ENCODE measurements around the gene UNC5B.

The UNC5B gene

GRCh38 chr10:71222601-71223346 is 10.4 kb downstream of the UNC5B start:
- DNase-seq, result peak; percentile 46

GRCh38 chr10:71223347-71224058 is 11.1 kb downstream of the UNC5B start:
- DNase-seq, result peak; percentile 7

GRCh38 chr10:71225291-71226058 is 13.1 kb downstream of the UNC5B start:
- no peak for DNase-seq

GRCh38 chr10:71228875-71229675 is 16.7 kb downstream of the UNC5B start:
- peak; percentile 56 for DNase-seq

GRCh38 chr10:71229726-71230655 is 17.6 kb downstream of the UNC5B start:
- DNase-seq, result no peak

GRCh38 chr10:71230656-71231025 is 18.3 kb downstream of the UNC5B start:
- no peak for DNase-seq

- DNase-seq, result no peak
Observed at GRCh38 chr10:71231206-71231605, 18.8 kb downstream of the UNC5B start.

GRCh38 chr10:71232089-71232998 is 20.0 kb downstream of the UNC5B start:
- DNase-seq, result peak; percentile 65

- no peak for DNase-seq
Observed at GRCh38 chr10:71233482-71233892, 21.1 kb downstream of the UNC5B start.

- peak; percentile 47 for DNase-seq
Observed at GRCh38 chr10:71234004-71234894, 21.9 kb downstream of the UNC5B start.

GRCh38 chr10:71234970-71235685 is 22.8 kb downstream of the UNC5B start:
- DNase-seq, result peak; percentile 78

- DNase-seq, result no peak
Observed at GRCh38 chr10:71235808-71236207, 23.4 kb downstream of the UNC5B start.

GRCh38 chr10:71236286-71236685 is 23.9 kb downstream of the UNC5B start:
- DNase-seq, result peak; percentile 72

- no peak for DNase-seq
Observed at GRCh38 chr10:71236822-71237682, 24.7 kb downstream of the UNC5B start.

GRCh38 chr10:71237843-71238623 is 25.7 kb downstream of the UNC5B start:
- peak; percentile 46 for DNase-seq

- DNase-seq, result no peak
Observed at GRCh38 chr10:71238626-71239025, 26.3 kb downstream of the UNC5B start.

Data from right kidney (tissue), 1 donor.